GM12874 (cell line): ENCODE results near the gene XKR3.

Experiments used
- CTCF ChIP-seq: IDR thresholded peaks from 2 replicates; pipeline ENCODE4 v1.5.1; 2011; ENCODE audit warnings: low read depth, mild to moderate bottlenecking, control low read depth, low read length, moderate library complexity; ENCODE audit not compliant: insufficient read depth

Gene XKR3

GRCh38 chr22:16838073-16838472 lies 12.9 kb upstream of the XKR3 start:
- no peak for TF ChIP-seq CTCF

- TF ChIP-seq CTCF: no peak
These were observed 9.8 kb upstream of the XKR3 start for GRCh38 chr22:16834971-16835370.

- TF ChIP-seq CTCF: no peak
These were observed 6.0 kb upstream of the XKR3 start for GRCh38 chr22:16831257-16831656.

GRCh38 chr22:16829985-16830384 lies 4.8 kb upstream of the XKR3 start:
- no peak for TF ChIP-seq CTCF

- TF ChIP-seq CTCF: no peak
These were observed 3.7 kb upstream of the XKR3 start for GRCh38 chr22:16828876-16829275.

GRCh38 chr22:16827506-16827905 lies 2.3 kb upstream of the XKR3 start:
- TF ChIP-seq CTCF: no peak

- no peak for TF ChIP-seq CTCF
These were observed 6.0 kb downstream of the XKR3 start for GRCh38 chr22:16819249-16819648.

- TF ChIP-seq CTCF: no peak
These were observed 6.7 kb downstream of the XKR3 start for GRCh38 chr22:16818538-16818937.
